Adipocyte (in vitro differentiated cells): ENCODE measurements around the gene TMEM9.

ENCODE experiments used
- DNase-seq: peaks from one replicate; pipeline ENCODE4 v3.0.0-alpha.2; 2015; ENCODE audit warnings: low read depth
- H3K27me3 ChIP-seq: replicated peaks from 2 replicates; pipeline ENCODE4 v1.7.0; 2013; ENCODE audit warnings: mild to moderate bottlenecking, low read length, moderate library complexity; ENCODE audit not compliant: control insufficient read depth, insufficient read depth
- H3K36me3 ChIP-seq: 2 replicates; pipeline ENCODE4 v1.7.0; 2013; ENCODE audit warnings: low read length, mild to moderate bottlenecking, moderate library complexity; ENCODE audit not compliant: control insufficient read depth, insufficient read depth, severe bottlenecking
- H3K4me1 ChIP-seq: 2 replicates; pipeline ENCODE4 v1.7.0; 2013; ENCODE audit warnings: mild to moderate bottlenecking, low read length, moderate library complexity; ENCODE audit not compliant: control insufficient read depth, insufficient read depth
- H3K4me3 ChIP-seq: 2 replicates; pipeline ENCODE4 v1.7.0; 2013; ENCODE audit warnings: mild to moderate bottlenecking, low read length, moderate library complexity
- H3K9ac ChIP-seq: 2 replicates; pipeline ENCODE4 v1.7.0; 2013; ENCODE audit warnings: mild to moderate bottlenecking, low read length, moderate library complexity
- H3K9me3 ChIP-seq: 2 replicates; pipeline ENCODE4 v1.7.0; 2013; ENCODE audit warnings: mild to moderate bottlenecking, low read length, moderate library complexity; ENCODE audit not compliant: control insufficient read depth

TMEM9 gene

GRCh38 chr1:201085902-201086735 is 68.2 kb downstream of the TMEM9 start:
- Histone ChIP-seq H3K27me3 (peaks cover 46% of the 10 kb centered on the region), H3K4me1 (peaks cover 3% of the 10 kb centered on the region), H3K4me3 (no peak overlapping the region), H3K36me3 (no peaks in the 10 kb centered on the region), H3K9me3 (no peaks in the 10 kb centered on the region), H3K9ac (no peak overlapping the region)
- peak; percentile 57 for DNase-seq
